ENCODE results near the gene TRIM29. TPM values are rescaled to one million over a fixed set of nuclear protein-coding genes. Genes with fewer than 3 reads are reported as not detected.

The TRIM29 gene
- total and polyA plus RNA-seq, 7 donors = 0.33 to 8.5 (median 6.0) TPM

- peak; percentile 92 for DNase-seq
- H3K27me3 ChIP-seq = no peaks in the 10 kb centered on the region
- peak overlapping the region; percentile 73 to 77 (median 75) for H3K27ac ChIP-seq
- intact Hi-C loops (cut with DNase I) = no loop called here
- peak overlapping the region in 2 of 4 donors; percentile 1 to 4 for H3K4me3 ChIP-seq
- WGBS, 2 donors = 8 to 53% methylated on average over 7 of the region's 7 CpGs
- TF ChIP-seq POLR2A (IDR thresholded peaks at IDR 0.05) = peak in 1 of 2 donors; percentile 33
- no peak for TF ChIP-seq CTCF (IDR thresholded peaks at IDR 0.05)
- peak in 1 of 4 donors; percentile 9 for TF ChIP-seq POLR2AphosphoS5 (IDR thresholded peaks at IDR 0.05)
- no peak for TF ChIP-seq EP300 (IDR thresholded peaks at IDR 0.05)
- no peaks in the 10 kb centered on the region for H3K36me3 ChIP-seq
- peaks cover 0 to 50% (median 26%) of the 10 kb centered on the region in 4 donors for H3K4me1 ChIP-seq
- H3K9me3 ChIP-seq = no peaks in the 10 kb centered on the region
These were observed 47.2 kb upstream of the TRIM29 start for GRCh38 chr11:120184946-120185705.

GRCh38 chr11:120184371-120184945 is 46.5 kb upstream of the TRIM29 start:
- Histone ChIP-seq H3K9me3 (no peaks in the 10 kb centered on the region), H3K4me1 (peaks cover 0 to 51% (median 26%) of the 10 kb centered on the region in 4 donors), H3K36me3 (no peaks in the 10 kb centered on the region), H3K4me3 (peak overlapping the region in 1 of 4 donors; percentile 4), H3K27ac (peak overlapping the region; percentile 73 to 77 (median 75)), H3K27me3 (no peaks in the 10 kb centered on the region)
- TF ChIP-seq POLR2A (IDR thresholded peaks at IDR 0.05) = no peak
- no peak for TF ChIP-seq EP300 (IDR thresholded peaks at IDR 0.05)
- peak in 1 of 4 donors; percentile 57 for TF ChIP-seq POLR2AphosphoS5 (IDR thresholded peaks at IDR 0.05)
- no peak for TF ChIP-seq CTCF (IDR thresholded peaks at IDR 0.05)
- peak; percentile 86 for DNase-seq
- WGBS, 2 donors = 66 to 72% methylated on average over 11 of the region's 11 CpGs
- intact Hi-C loops (cut with DNase I) = no loop called here

GRCh38 chr11:120183701-120184141 is 45.8 kb upstream of the TRIM29 start:
- peak; percentile 63 for DNase-seq
- H3K4me1 ChIP-seq = peaks cover 0 to 50% (median 26%) of the 10 kb centered on the region in 4 donors
- intact Hi-C loops (cut with DNase I) = no loop called here
- H3K9me3 ChIP-seq = no peaks in the 10 kb centered on the region
- peak overlapping the region; percentile 73 to 77 (median 75) for H3K27ac ChIP-seq
- H3K4me3 ChIP-seq = no peak overlapping the region
- 88% methylated on average over 7 of the region's 7 CpGs for WGBS, 2 donors
- no peak for TF ChIP-seq POLR2AphosphoS5 (IDR thresholded peaks at IDR 0.05)
- no peak for TF ChIP-seq POLR2A (IDR thresholded peaks at IDR 0.05)
- no peak for TF ChIP-seq CTCF (IDR thresholded peaks at IDR 0.05)
- no peak for TF ChIP-seq EP300 (IDR thresholded peaks at IDR 0.05)
- H3K27me3 ChIP-seq = no peaks in the 10 kb centered on the region
- no peaks in the 10 kb centered on the region for H3K36me3 ChIP-seq

GRCh38 chr11:120182790-120183491 is 45.0 kb upstream of the TRIM29 start:
- intact Hi-C loops (cut with DNase I) = no loop called here
- TF ChIP-seq EP300 (IDR thresholded peaks at IDR 0.05) = no peak
- no peak for TF ChIP-seq POLR2A (IDR thresholded peaks at IDR 0.05)
- TF ChIP-seq CTCF (IDR thresholded peaks at IDR 0.05) = peak in 1 of 4 experiments; percentile 17
- TF ChIP-seq POLR2AphosphoS5 (IDR thresholded peaks at IDR 0.05) = no peak
- H3K4me1 ChIP-seq = peaks cover 0 to 50% (median 27%) of the 10 kb centered on the region in 4 donors
- H3K36me3 ChIP-seq = no peaks in the 10 kb centered on the region
- no peak overlapping the region for H3K4me3 ChIP-seq
- no peaks in the 10 kb centered on the region for H3K9me3 ChIP-seq
- 62 to 75% methylated on average over 5 of the region's 5 CpGs for WGBS, 2 donors
- H3K27me3 ChIP-seq = no peaks in the 10 kb centered on the region
- peak overlapping the region; percentile 73 to 77 (median 75) for H3K27ac ChIP-seq
- peak; percentile 66 for DNase-seq
